HG03097 (cell line): ENCODE measurements around the gene MYL2.
A peak's percentile ranks its signal among the peaks of the same experiment; 100 is the strongest.

Experiments
- ATAC-seq: cut with Tn5 transposase; IDR thresholded peaks from one replicate; pipeline ENCODE4 v1.9.1; 2021; ENCODE audit not compliant: unreplicated experiment, low FRiP score

The MYL2 gene

DNA sequence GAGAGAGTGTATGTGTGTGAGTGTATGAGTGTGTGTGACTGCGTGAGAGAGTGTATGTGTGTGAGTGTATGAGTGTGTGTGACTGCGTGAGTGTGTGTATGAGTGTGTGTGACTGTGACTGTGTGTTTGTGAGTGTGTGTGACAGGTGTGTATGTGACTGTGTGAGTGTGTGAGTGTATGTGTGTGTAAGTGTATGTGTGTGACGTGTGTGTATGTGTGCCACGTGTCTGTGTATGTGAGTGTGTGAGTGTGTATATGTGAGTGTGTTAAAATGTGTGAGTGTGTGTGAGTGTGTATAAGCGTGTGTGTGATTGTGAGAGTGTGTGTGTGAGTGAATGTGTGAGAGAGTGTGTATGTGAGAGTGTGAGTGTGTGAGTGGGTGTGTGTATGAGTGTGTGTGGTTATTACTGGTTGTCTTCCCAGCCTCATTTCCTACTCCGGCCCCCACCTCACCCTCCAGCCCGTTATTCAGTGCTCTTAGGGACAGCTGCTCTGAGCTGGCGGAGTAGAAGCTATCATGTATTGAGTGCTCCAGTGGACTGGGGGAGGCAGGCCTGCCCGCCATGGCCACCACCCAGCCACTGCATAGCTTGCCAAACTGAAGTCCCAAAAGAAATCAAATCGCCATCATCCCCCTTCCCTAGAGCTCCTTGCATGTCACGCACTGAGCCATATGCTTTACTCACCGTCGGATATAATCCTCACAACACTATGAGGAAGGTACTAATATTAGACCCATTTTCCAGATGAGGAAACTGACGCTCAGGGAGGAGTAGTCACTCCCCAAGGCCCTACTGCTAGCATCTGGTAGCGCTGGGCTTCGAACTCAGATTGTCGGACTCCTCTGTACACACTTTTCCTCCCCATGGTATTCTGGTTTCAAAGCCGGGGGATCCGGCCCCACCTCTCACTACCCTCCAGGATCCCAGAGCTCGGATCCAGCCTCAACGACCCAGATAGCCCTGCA is 10.3 kb upstream of the MYL2 start:
- no peak for ATAC-seq

DNA sequence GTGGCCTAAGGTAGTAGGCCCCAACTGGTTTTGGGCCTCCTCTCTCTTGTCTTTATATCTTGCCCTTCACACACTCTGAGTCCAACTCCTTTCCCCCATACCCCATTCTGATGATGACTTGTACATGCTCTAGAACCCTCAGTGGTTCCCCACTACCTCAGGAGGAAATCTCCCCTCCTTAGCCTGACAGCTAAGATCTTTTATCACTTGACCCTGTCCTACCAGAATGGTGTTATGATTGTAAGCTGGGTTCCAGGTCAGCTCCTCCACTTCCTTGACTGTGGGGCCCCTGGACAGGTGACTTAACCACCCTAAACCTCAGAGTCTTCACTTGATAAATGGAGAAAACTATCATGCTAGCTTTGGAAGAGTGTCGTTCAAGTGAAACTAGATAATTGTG is 9.4 kb upstream of the MYL2 start:
- no peak for ATAC-seq

- ATAC-seq = no peak
These were observed 8.3 kb upstream of the MYL2 start for GRCh38 chr12:110928700-110929099.

- no peak for ATAC-seq
These were observed 7.2 kb upstream of the MYL2 start for GRCh38 chr12:110927546-110927945.

GRCh38 chr12:110923692-110924334 is 3.4 kb upstream of the MYL2 start:
- no peak for ATAC-seq

- no peak for ATAC-seq
These were observed 2.8 kb upstream of the MYL2 start for GRCh38 chr12:110923192-110923591.

- ATAC-seq = no peak
These were observed 2.3 kb upstream of the MYL2 start for GRCh38 chr12:110922652-110923051.

DNA sequence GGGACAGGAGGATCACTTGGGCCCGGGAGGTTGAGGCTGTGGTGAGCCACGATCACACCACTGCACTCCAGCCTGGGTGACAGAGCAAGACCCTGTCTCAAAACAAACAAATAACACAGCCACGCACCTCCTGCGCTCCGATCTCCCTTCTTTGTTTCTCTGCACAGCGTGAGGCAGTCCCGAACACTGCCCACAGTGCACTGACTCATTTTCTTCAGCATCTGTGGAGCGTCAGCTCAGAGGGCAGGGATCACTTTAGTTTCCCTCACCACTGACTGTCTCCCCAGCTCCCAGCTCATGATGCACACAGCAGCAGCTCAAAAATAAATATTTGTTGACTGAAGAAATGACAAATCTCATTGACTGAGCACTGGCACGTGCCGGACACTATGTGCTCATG is 883 bp upstream of the MYL2 start:
- no peak for ATAC-seq

DNA sequence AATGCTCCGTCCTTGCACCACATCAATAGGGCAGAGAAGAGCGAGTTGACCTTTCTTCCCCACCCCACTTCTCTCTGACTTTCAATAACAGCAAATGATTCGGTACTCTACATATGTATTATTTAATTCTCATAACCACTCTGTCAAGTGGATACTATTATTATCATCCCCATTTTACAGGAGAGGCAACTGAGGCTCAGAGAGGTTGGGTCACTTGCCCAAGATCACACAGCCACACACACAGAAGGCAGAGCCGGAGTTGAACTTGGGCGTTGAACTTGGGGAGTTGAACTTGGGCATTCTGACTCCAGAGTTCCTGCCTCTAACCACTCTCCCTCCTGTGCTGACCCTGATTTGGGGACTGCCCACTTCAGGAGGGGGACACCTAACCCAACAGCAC is 659 bp downstream of the MYL2 start:
- ATAC-seq = no peak

- no peak for ATAC-seq
These were observed 2.4 kb downstream of the MYL2 start for GRCh38 chr12:110917961-110918360.

GRCh38 chr12:110917467-110917866 is 2.9 kb downstream of the MYL2 start:
- no peak for ATAC-seq

DNA sequence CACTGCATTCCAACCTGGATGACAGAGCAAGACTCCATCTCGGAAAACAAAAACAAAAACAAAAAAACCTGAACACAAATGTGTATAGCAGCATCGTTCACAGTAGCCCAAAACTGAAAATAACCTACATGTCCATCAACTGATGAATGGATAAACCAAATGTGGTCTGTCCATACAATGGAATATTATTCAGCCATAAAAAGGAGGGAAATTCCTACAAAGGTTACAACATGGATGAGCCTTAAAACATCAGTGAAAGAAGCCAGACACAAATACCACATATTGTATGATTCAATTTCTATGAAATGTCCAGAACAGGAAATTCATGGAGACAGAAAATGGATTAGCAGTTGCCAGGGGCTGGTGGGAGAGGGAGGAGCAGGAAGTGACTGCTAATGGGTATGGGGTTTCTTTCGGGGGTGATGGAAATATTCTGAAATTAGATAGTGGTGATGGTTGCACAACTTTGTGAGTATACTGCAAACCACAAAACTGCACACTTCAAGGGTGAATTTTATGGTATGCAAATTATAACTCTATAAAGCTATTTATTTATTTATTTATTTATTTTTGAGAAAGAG is 4.0 kb downstream of the MYL2 start:
- no peak for ATAC-seq

- ATAC-seq = peak; percentile 92
These were observed 7.0 kb downstream of the MYL2 start for GRCh38 chr12:110913119-110914056.

DNA sequence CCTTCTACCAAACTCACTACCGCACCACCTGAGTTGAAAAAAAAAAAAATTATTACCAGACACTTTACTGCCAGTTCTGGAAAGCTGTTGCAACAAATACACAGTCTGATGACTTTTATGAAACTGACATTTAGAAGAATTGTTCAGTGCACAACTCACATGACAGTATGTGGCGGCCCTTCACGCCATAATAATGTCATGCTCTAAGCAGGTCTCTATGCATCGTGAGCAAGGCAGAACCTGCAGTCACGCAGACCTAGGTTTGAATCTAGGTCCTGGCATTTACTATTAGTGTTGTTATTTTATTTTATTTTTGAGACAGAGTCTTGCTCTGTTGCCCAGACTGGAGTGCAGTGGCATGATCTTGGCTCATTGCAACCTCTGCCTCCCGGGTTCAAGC is 8.1 kb downstream of the MYL2 start:
- ATAC-seq = no peak

DNA sequence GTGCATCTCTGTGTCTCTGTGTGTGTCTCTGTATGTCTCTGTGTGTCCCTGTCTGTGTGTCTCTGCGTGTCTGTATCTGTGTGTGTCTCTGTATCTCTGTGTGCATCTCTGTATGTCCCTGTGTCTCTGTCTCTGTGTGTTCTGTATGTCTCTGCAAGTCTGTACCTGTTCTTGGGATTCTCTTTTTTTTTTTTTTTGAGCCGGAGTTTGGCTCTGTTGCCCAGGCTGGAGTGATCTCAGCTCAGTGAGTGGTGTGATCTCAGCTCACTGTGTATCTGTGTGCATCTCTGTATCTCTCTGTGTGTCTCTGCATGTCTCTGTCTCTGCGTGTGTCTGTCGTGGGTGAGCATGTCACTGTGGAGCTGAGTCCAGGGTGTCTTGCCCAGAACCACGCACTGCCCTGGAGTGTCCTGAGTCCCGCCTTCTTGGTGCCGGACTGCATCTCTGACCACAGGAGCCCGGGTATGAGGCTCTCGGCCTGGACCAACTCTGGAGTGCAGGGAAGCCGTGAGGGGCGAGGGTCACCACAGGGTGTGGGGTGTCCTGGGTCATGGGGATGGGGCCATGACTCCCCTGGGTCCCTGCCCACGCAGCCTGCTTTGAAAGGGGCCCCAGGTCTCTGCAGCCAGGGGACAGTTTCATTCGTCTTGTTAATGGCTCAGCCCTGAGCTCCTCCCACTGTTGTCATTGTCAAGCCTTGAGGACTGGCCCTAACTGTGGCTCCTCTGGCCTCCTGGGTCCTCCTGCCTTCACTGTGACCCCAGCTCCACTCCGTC is 11.8 kb downstream of the MYL2 start:
- ATAC-seq = no peak

DNA sequence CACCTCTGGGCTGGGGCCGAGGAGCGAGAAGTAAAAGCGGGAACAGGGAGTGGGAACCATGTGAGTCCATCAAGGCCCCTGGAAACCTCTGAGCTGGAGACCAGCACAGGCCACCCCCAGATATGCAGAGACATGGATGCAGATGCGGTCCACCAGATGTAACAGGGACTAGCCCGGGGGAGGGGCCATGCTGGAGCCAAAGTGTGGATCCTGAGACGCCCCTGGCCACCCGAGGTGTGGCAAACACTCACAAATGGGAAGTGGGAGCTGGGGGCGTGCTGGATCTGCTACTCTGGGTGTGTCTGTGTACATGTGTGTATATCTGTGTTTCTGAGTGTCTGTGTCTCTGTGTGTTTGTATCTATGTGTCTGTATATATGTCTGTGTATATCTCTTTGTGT is 12.8 kb downstream of the MYL2 start:
- ATAC-seq = no peak

DNA sequence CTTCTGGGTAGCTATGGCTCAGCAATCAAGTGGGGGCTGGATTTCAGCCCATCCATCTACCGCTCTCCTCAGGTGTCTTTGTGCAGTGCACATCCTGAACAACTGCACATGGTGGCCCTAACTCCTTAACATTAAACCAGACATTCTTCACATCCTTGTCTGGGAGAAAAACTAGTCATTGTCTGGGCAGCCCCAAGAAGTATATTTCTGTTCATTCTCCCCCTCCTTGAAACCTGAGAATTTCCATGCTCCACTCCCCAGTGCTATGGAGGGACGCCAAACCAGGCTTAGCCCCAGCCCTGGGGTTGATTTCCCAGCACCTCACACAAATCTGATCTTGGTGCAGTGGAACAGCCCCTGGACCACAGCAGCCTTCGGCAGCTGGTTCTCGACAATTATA is 13.4 kb downstream of the MYL2 start:
- no peak for ATAC-seq

DNA sequence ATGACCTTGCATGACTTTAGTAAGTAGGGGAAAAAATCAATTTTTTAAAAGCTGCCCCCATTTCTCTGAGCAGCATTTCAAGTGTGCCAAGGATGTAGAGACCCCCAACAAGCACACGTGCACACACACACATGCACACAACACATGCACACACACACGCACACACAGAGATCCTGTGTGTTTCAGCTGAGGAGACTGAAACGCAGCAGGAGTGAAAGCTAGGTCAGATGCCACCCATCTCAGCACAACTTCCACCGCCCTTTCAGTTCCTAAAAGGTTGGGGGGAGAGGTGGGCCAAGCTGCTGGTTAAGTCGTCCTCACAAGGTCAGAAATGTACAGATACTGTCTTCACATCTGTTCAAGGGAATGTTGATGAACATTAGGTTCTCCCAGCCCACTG is 13.9 kb downstream of the MYL2 start:
- no peak for ATAC-seq

DNA sequence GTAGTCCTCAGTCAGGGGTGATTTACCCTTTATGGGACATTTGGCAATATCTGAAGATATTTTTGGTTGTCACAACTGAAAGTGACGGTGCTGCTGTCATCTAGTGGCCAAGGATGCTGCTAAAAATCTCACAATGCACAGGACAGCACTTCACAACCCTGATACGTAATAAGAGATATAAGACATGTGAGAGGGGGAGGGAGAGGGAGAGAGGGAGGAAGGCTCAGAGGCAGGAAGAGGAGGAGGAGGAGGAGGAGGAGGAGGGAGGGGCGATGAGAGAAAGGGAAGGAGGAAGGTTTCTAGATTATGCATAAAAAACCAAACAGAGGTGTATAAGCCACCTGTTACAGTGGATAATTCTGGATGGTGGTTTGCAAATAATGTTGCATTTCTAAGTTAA is 14.3 kb downstream of the MYL2 start:
- ATAC-seq = no peak

DNA sequence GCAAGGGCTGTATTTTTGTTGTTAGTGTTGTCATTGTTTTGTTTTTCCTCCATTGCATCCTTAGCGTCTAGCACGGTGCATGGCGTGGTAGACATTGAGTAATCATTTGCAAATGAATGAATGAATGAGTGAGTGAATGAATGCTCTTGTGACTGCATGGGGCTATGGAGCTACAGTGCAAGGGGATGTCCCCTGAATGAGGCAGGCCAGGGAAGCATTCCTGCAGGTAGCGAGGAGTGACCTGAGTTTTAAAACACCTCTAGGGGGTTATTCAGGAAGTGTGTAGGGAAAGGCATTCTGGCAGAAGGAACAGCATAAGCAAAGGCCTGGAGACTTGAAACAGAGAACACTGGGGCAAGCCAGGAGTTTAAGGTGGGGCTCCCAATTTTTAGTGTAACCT is 16.9 kb downstream of the MYL2 start:
- no peak for ATAC-seq
